ENCODE data around the gene PPP2CA. TPM values are rescaled to one million over a fixed set of nuclear protein-coding genes. Genes with fewer than 3 reads are reported as not detected.

PPP2CA gene
- total and polyA plus RNA-seq, 2 of the 8 experiments (the other 6 are each of a cell fraction or from before 2014, with no cell fraction given): 75.0 to 205 TPM

- H2BK12ac ChIP-seq (ENCODE audit: low read depth, low read length): no peak overlapping the region
- no peak overlapping the region for H3K18ac ChIP-seq (ENCODE audit: extremely low read depth, low read length)
- H2BK120ac ChIP-seq (replicated peaks; ENCODE audit: low read depth, low read length): no peak overlapping the region
- H2BK20ac ChIP-seq (ENCODE audit: low read length): no peak overlapping the region
- no peak overlapping the region for H3K4me2 ChIP-seq (ENCODE audit: insufficient read depth in 1 of 2, low read depth in 2 of 2, low read length in 2 of 2)
- CTCF ChIA-PET (ENCODE audit: partially characterized antibody): interaction anchor here (1.6 to 10.1 kb wide), 5 partner anchors 11 to 102 kb away, joined by 4 to 120 read pairs (median 6); partner anchors contain the start of gene SKP1
- H2BK15ac ChIP-seq (ENCODE audit: low read length): no peak overlapping the region
- peaks cover 0 to 7% of the 10 kb centered on the region in 2 experiments for H4K20me1 ChIP-seq (replicated peaks in 1 of 2; ENCODE audit: control insufficient read depth in 1 of 2, insufficient read depth in 2 of 2, low read length in 2 of 2)
- no peaks in the 10 kb centered on the region for H3K27me3 ChIP-seq (replicated peaks in 1 of 4; ENCODE audit: control insufficient read depth in 3 of 4, extremely low read depth in 1 of 4, insufficient read depth in 3 of 4, low read length in 3 of 4)
- no peak overlapping the region for H4K8ac ChIP-seq (ENCODE audit: extremely low read depth, insufficient read depth, low read length)
- DNase-seq (ENCODE audit: low read depth in 1 of 2, low spot score in 2 of 2) (no peak), FAIRE-seq (no peak)
- no peak overlapping the region for H3K14ac ChIP-seq (ENCODE audit: insufficient read length)
- no peak overlapping the region for H3K27ac ChIP-seq (ENCODE audit: low read depth, low read length)
- no peak overlapping the region for H3K9ac ChIP-seq (replicated peaks in 1 of 4; ENCODE audit: extremely low read depth in 1 of 4, low read depth in 3 of 4, low read length in 3 of 4)
- H3K79me1 ChIP-seq (ENCODE audit: low read depth, low read length): peaks cover 3% of the 10 kb centered on the region; the same call in 1 of the 2 replicates
- H3K9me3 ChIP-seq (ENCODE audit: insufficient read depth in 2 of 2, low read depth in 1 of 2, low read length in 1 of 2): no peaks in the 10 kb centered on the region
- no peaks in the 10 kb centered on the region for H3K36me3 ChIP-seq (ENCODE audit: control insufficient read depth in 2 of 4, insufficient read depth in 4 of 4, low read length in 3 of 4)
- H2BK5ac ChIP-seq (ENCODE audit: low read depth, low read length): no peak overlapping the region
- WGBS, 2 experiments (ENCODE audit: extremely low coverage in 1 of 2, insufficient coverage in 1 of 2, insufficient read length in 1 of 2, insufficient replicate concordance in 2 of 2, low coverage in 1 of 2, low lambda C conversion rate in 2 of 2, missing lambda C conversion rate in 1 of 2): 88% methylated on average over 3 of the region's 3 CpGs; no CpG with 5 or more reads in 1 of the 2 experiments
- no peak overlapping the region for H3K23ac ChIP-seq (ENCODE audit: insufficient read length)
- no peak overlapping the region for H4K91ac ChIP-seq (replicated peaks; ENCODE audit: insufficient read length, low read length)
- no peak overlapping the region for H4K5ac ChIP-seq (ENCODE audit: insufficient read length, low read depth, low read length)
- POLR2A ChIA-PET (ENCODE audit: partially characterized antibody): interaction anchor here (3.4 to 5.7 kb wide), 3 partner anchors 13 to 33 kb away, joined by 17 to 50 read pairs (median 28); partner anchors contain the start of gene SKP1
- no peak overlapping the region for H2AFZ ChIP-seq (ENCODE audit: low read length)
- no peaks in the 10 kb centered on the region for H3K79me2 ChIP-seq (ENCODE audit: control insufficient read depth in 1 of 2, insufficient read depth in 2 of 2, low read length in 2 of 2)
- no peak overlapping the region for H2AK5ac ChIP-seq (ENCODE audit: low read depth, low read length)
- no peaks in the 10 kb centered on the region; the same call in 1 of the 2 replicates for H3K23me2 ChIP-seq (ENCODE audit: low read depth, low read length)
- H3K4me3 ChIP-seq (ENCODE audit: extremely low read depth in 1 of 4, insufficient read depth in 2 of 4, low read depth in 3 of 4, low read length in 4 of 4): no peak overlapping the region
- H3K4ac ChIP-seq (replicated peaks; ENCODE audit: insufficient read length, low read depth, low read length): no peak overlapping the region
- H3K4me1 ChIP-seq (replicated peaks in 1 of 4; ENCODE audit: control insufficient read depth in 3 of 4, insufficient read depth in 4 of 4, low read length in 3 of 4): no peaks in the 10 kb centered on the region
- no peak overlapping the region for H3K56ac ChIP-seq (replicated peaks; ENCODE audit: insufficient read length, low read depth, low read length)
- TF ChIP-seq KDM1A (IDR thresholded peaks at IDR 0.05; ENCODE audit: borderline replicate concordance, low read length): no peak
Measured at GRCh38 chr5:134189031-134189430, 36.8 kb downstream of the PPP2CA start.
